HG02938 (cell line): ENCODE results near the gene LRRC4.
A peak's percentile ranks its signal among the peaks of the same experiment; 100 is the strongest.

ENCODE experiments used
- ATAC-seq: cut with Tn5 transposase; IDR thresholded peaks from one replicate; pipeline ENCODE4 v1.9.1; 2021; ENCODE audit warnings: mild to moderate bottlenecking, moderate library complexity; ENCODE audit not compliant: unreplicated experiment

Gene LRRC4

GRCh38 chr7:128032605-128033235 is 1.5 kb upstream of the LRRC4 start:
- ATAC-seq, result no peak

GRCh38 chr7:128031901-128032604 is 816 bp upstream of the LRRC4 start:
- ATAC-seq, result peak; percentile 80

GRCh38 chr7:128030263-128030653 is 979 bp downstream of the LRRC4 start:
- no peak for ATAC-seq

GRCh38 chr7:128029405-128029995 is 1.7 kb downstream of the LRRC4 start:
- no peak for ATAC-seq

GRCh38 chr7:128027485-128027980 is 3.7 kb downstream of the LRRC4 start:
- no peak for ATAC-seq

- ATAC-seq, result no peak
Observed at GRCh38 chr7:128026551-128026950, 4.7 kb downstream of the LRRC4 start.

GRCh38 chr7:128025819-128026218 is 5.4 kb downstream of the LRRC4 start:
- ATAC-seq, result no peak

GRCh38 chr7:128025380-128025779 is 5.9 kb downstream of the LRRC4 start:
- no peak for ATAC-seq

- no peak for ATAC-seq
Observed at GRCh38 chr7:128024151-128024550, 7.1 kb downstream of the LRRC4 start.

GRCh38 chr7:128022631-128023532 is 8.4 kb downstream of the LRRC4 start:
- no peak for ATAC-seq

GRCh38 chr7:128021366-128021765 is 9.9 kb downstream of the LRRC4 start:
- ATAC-seq, result no peak

- no peak for ATAC-seq
Observed at GRCh38 chr7:128020159-128020558, 11.1 kb downstream of the LRRC4 start.

- ATAC-seq, result no peak
Observed at GRCh38 chr7:128019288-128019687, 11.9 kb downstream of the LRRC4 start.

GRCh38 chr7:128017862-128018845 is 13.1 kb downstream of the LRRC4 start:
- ATAC-seq, result no peak

- ATAC-seq, result no peak
Observed at GRCh38 chr7:128017460-128017859, 13.8 kb downstream of the LRRC4 start.

- no peak for ATAC-seq
Observed at GRCh38 chr7:128014811-128015210, 16.4 kb downstream of the LRRC4 start.

GRCh38 chr7:128011131-128011661 is 20.0 kb downstream of the LRRC4 start:
- ATAC-seq, result no peak

- no peak for ATAC-seq
Observed at GRCh38 chr7:128010391-128011127, 20.7 kb downstream of the LRRC4 start.

GRCh38 chr7:128008744-128009143 is 22.5 kb downstream of the LRRC4 start:
- no peak for ATAC-seq
